A673 (cell line): ENCODE results near the gene PIP4K2C. TPM values are rescaled to one million over a fixed set of nuclear protein-coding genes. Genes with fewer than 3 reads are reported as not detected.
"Not testable (repeated sequence)": the region's sequence is repeated elsewhere in the genome, so short reads cannot be mapped to it uniquely, and the experiment has no call there.

Experiments used
- BruUV-seq: library from RNA; stranded (reverse); fragments of 400-500 nt; replicated peaks from 2 replicates; lab custom pipeline; 2021; lab: Mats Ljungman, UMichigan
- CTCF ChIA-PET: fragments of 300-600 bp; sonication (Branson Sonifier 250); formaldehyde crosslinking; loops from one replicate; lab custom pipeline; 2022; ENCODE audit warnings: antibody characterized with exemption; lab: Charles Lee
- POLR2A ChIA-PET: fragments of 300-600 bp; sonication (Branson Sonifier 250); formaldehyde crosslinking; loops from one replicate; lab custom pipeline; 2022; ENCODE audit warnings: antibody characterized with exemption; ENCODE audit not compliant: low non-redundant PET; lab: Charles Lee
- DNase-seq: peaks from one replicate; pipeline ENCODE4 v3.0.0-alpha.2; 2015; ENCODE audit warnings: low spot score
- H3K27ac ChIP-seq: fragments of 200-600 bp; sonication (generic); 2 replicates; pipeline ENCODE4 v1.5.1; 2016; ENCODE audit warnings: mixed run types, low read depth, mild to moderate bottlenecking, mixed read lengths, antibody characterized with exemption, low read length; ENCODE audit not compliant: poor library complexity, severe bottlenecking
- H3K27me3 ChIP-seq: fragments of 200-600 bp; sonication (generic); replicated peaks from 2 replicates; pipeline ENCODE4 v1.6.1; 2017; ENCODE audit warnings: mixed run types, low read depth, mild to moderate bottlenecking, mixed read lengths, antibody characterized with exemption, low read length; ENCODE audit not compliant: insufficient read depth, poor library complexity
- H3K36me3 ChIP-seq: fragments of 200-600 bp; sonication (generic); 2 replicates; pipeline ENCODE4 v1.6.1; 2016; ENCODE audit warnings: mixed run types, mild to moderate bottlenecking, mixed read lengths, antibody characterized with exemption, low read length; ENCODE audit not compliant: insufficient read depth, poor library complexity, severe bottlenecking
- H3K4me1 ChIP-seq: fragments of 200-600 bp; sonication (generic); 2 replicates; pipeline ENCODE4 v1.6.1; 2017; ENCODE audit warnings: mixed run types, mild to moderate bottlenecking, mixed read lengths, antibody characterized with exemption, low read length; ENCODE audit not compliant: insufficient read depth, poor library complexity, severe bottlenecking
- H3K4me3 ChIP-seq: fragments of 200-600 bp; sonication (generic); 2 replicates; pipeline ENCODE4 v1.5.1; 2016; ENCODE audit warnings: low read depth, mixed run types, mild to moderate bottlenecking, mixed read lengths, low read length; ENCODE audit not compliant: poor library complexity, severe bottlenecking
- H3K9me3 ChIP-seq: fragments of 200-600 bp; sonication (generic); 2 replicates; pipeline ENCODE4 v1.6.1; 2016; ENCODE audit warnings: mixed run types, low read depth, mild to moderate bottlenecking, mixed read lengths, antibody characterized with exemption, low read length; ENCODE audit not compliant: poor library complexity, severe bottlenecking
- CTCF ChIP-seq: fragments of 300-800, 200-600 bp; sonication (generic); conservative IDR thresholded peaks from 2 replicates; pipeline ENCODE4 v1.5.1; 2017; ENCODE audit warnings: low read depth, mild to moderate bottlenecking, antibody characterized with exemption, low read length, moderate library complexity, mixed read lengths
- EZH2 ChIP-seq: fragments of 200-600 bp; sonication (generic); IDR thresholded peaks from 2 replicates; pipeline ENCODE4 v1.6.1; 2017; ENCODE audit warnings: borderline replicate concordance, low read depth, mild to moderate bottlenecking, mixed read lengths, antibody characterized with exemption, low read length; ENCODE audit not compliant: poor library complexity, severe bottlenecking
- intact Hi-C: fragments of 100-400 bp; cut with micrococcal nuclease; formaldehyde crosslinking; loops from one replicate; pipeline ENCODE4 v1.10.0; 2022; ENCODE audit not compliant: unreplicated experiment
- total RNA-seq: library from RNA; stranded (reverse); gene quantifications from 2 replicates; pipeline ENCODE4 v1.2.3, GENCODE V29; 2021

Gene PIP4K2C
- total RNA-seq, 1 experiment from 2014 or later, result 34.9 TPM

DNA sequence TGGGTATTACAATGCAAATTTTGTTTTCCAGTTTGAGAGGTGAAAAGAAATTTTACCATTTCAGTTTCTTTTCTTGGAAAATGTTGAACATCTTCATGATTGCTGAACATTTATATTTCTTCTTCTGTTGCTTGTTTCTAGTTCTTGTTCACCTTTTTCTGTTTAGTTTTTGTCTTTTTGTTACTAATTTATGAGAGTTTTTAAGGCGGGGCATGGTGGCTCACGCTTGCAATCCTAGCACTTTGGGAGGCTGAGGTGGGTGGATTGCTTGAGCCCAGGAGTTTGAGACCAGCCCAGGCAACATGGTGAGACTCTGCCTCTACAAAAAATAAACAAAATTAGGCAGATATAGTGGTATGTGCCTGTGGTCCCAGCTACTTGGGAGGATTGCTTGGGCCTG, 30.5 kb upstream of the PIP4K2C start:
- POLR2A ChIA-PET, result no interaction called here
- DNase-seq, result no peak
- Histone ChIP-seq H3K4me3 (no peak overlapping the region), H3K27me3 (no peaks in the 10 kb centered on the region), H3K36me3 (no peaks in the 10 kb centered on the region), H3K27ac (no peak overlapping the region), H3K9me3 (no peaks in the 10 kb centered on the region), H3K4me1 (no peaks in the 10 kb centered on the region)
- TF ChIP-seq EZH2, result no peak
- TF ChIP-seq CTCF, result no peak
- intact Hi-C loops, result no loop called here
- no TSS peak for BruUV-seq
- CTCF ChIA-PET, result no interaction called here

- POLR2A ChIA-PET, H3K4me1 ChIP-seq, H3K36me3 ChIP-seq, intact Hi-C loops, CTCF ChIA-PET, DNase-seq, H3K4me3 ChIP-seq, H3K9me3 ChIP-seq, H3K27me3 ChIP-seq, BruUV-seq, H3K27ac ChIP-seq: not testable (repeated sequence)
Measured at GRCh38 chr12:57561117-57561516, 29.9 kb upstream of the PIP4K2C start.

DNA sequence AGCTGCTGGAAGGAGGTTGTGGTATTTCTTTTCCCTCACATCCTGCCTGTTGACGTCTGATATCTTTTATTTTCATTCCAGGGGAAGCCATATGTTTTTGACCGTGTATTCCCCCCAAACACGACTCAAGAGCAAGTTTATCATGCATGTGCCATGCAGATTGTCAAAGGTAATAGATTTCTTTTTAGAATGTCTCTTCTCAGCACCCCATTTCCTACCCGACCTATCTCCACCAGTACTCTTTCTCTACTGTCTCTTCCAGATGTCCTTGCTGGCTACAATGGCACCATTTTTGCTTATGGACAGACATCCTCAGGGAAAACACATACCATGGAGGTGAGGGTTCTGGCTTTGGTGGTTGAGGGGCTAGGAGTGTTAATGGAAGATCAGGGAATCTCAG, 27.6 kb upstream of the PIP4K2C start:
- no peaks in the 10 kb centered on the region for H3K4me1 ChIP-seq
- no peak overlapping the region for H3K4me3 ChIP-seq
- H3K9me3 ChIP-seq, result no peaks in the 10 kb centered on the region
- BruUV-seq, result no TSS peak
- ChIA-PET POLR2A (no interaction called here), CTCF (no interaction called here)
- H3K27ac ChIP-seq, result no peak overlapping the region
- DNase-seq, result no peak
- no peaks in the 10 kb centered on the region for H3K36me3 ChIP-seq
- intact Hi-C loops, result no loop called here
- TF ChIP-seq CTCF (no peak), EZH2 (no peak)
- H3K27me3 ChIP-seq, result no peaks in the 10 kb centered on the region

GRCh38 chr12:57564178-57564740, 26.7 kb upstream of the PIP4K2C start:
- POLR2A ChIA-PET, result no interaction called here
- intact Hi-C loops, result no loop called here
- BruUV-seq, result no TSS peak

More at GRCh38 chr12:57564178-57564740, 26.7 kb upstream of the PIP4K2C start:
- Histone ChIP-seq H3K4me1 (no peaks in the 10 kb centered on the region), H3K27ac (no peak overlapping the region), H3K4me3 (no peak overlapping the region), H3K36me3 (no peaks in the 10 kb centered on the region), H3K27me3 (no peaks in the 10 kb centered on the region), H3K9me3 (no peaks in the 10 kb centered on the region)
- no peak for TF ChIP-seq CTCF
- no peak for TF ChIP-seq EZH2
- no peak for DNase-seq
- CTCF ChIA-PET, result no interaction called here
